NT2/D1 (cell line): ENCODE results near the gene SPAG7.

ENCODE experiments used
- DNase-seq: peaks from one replicate; pipeline ENCODE4 v3.0.0-alpha.2; 2011; ENCODE audit warnings: low read depth, low spot score
- H3K27me3 ChIP-seq: 2 replicates; pipeline ENCODE4 v1.6.0; 2011; ENCODE audit warnings: mild to moderate bottlenecking; ENCODE audit not compliant: insufficient read length, insufficient read depth
- H3K36me3 ChIP-seq: 2 replicates; pipeline ENCODE4 v1.6.1; 2011; ENCODE audit warnings: mild to moderate bottlenecking, low read length, mixed read lengths; ENCODE audit not compliant: insufficient read depth, insufficient read length
- H3K4me1 ChIP-seq: 2 replicates; pipeline ENCODE4 v1.5.1; 2011; ENCODE audit not compliant: insufficient read depth, insufficient read length
- H3K4me3 ChIP-seq: 2 replicates; pipeline ENCODE4 v1.5.1; 2011; ENCODE audit warnings: low read depth; ENCODE audit not compliant: insufficient read length
- H3K9ac ChIP-seq: 2 replicates; pipeline ENCODE4 v1.6.0; 2011; ENCODE audit warnings: low read depth; ENCODE audit not compliant: insufficient read length
- H3K9me3 ChIP-seq: 2 replicates; pipeline ENCODE4 v1.5.1; 2011; ENCODE audit warnings: mild to moderate bottlenecking, low read length; ENCODE audit not compliant: insufficient read depth
- SUZ12 ChIP-seq: IDR thresholded peaks from 2 replicates; pipeline ENCODE4 v1.6.1; 2011; ENCODE audit not compliant: insufficient read length, insufficient read depth; ENCODE audit errors: extremely low read depth
- YY1 ChIP-seq: IDR thresholded peaks from 2 replicates; pipeline ENCODE4 v1.6.1; 2011; ENCODE audit not compliant: insufficient read length, insufficient read depth
- ZNF274 ChIP-seq: IDR thresholded peaks from 2 replicates; pipeline ENCODE4 v1.6.1; 2011; ENCODE audit warnings: mild to moderate bottlenecking, low read depth, low read length

The SPAG7 gene

GRCh38 chr17:4956493-4957061, 11.0 kb downstream of the SPAG7 start:
- Histone ChIP-seq H3K4me1 (peaks cover 7% of the 10 kb centered on the region), H3K27me3 (no peaks in the 10 kb centered on the region), H3K36me3 (peaks cover 46% of the 10 kb centered on the region), H3K4me3 (no peak overlapping the region), H3K9me3 (no peaks in the 10 kb centered on the region), H3K9ac (no peak overlapping the region)
- no peak for TF ChIP-seq ZNF274
- no peak for DNase-seq

- H3K9me3 ChIP-seq = no peaks in the 10 kb centered on the region
- H3K9ac ChIP-seq = no peak overlapping the region
- no peak overlapping the region for H3K4me3 ChIP-seq
- no peaks in the 10 kb centered on the region for H3K27me3 ChIP-seq
- TF ChIP-seq ZNF274 (no peak), YY1 (no peak), SUZ12 (no peak)
- DNase-seq = no peak
- peaks cover 7% of the 10 kb centered on the region for H3K4me1 ChIP-seq
- peaks cover 38% of the 10 kb centered on the region for H3K36me3 ChIP-seq
Observed at GRCh38 chr17:4955091-4955490, 12.5 kb downstream of the SPAG7 start.

GRCh38 chr17:4953451-4953961, 14.1 kb downstream of the SPAG7 start:
- DNase-seq = no peak
- Histone ChIP-seq H3K9me3 (no peaks in the 10 kb centered on the region), H3K9ac (peak overlapping the region; percentile 50), H3K36me3 (peaks cover 26% of the 10 kb centered on the region), H3K27me3 (no peaks in the 10 kb centered on the region), H3K4me3 (no peak overlapping the region), H3K4me1 (peaks cover 7% of the 10 kb centered on the region)
- TF ChIP-seq YY1 (no peak), SUZ12 (no peak), ZNF274 (no peak)

- no peak for DNase-seq
- TF ChIP-seq YY1 (no peak), SUZ12 (no peak), ZNF274 (no peak)
- Histone ChIP-seq H3K4me1 (peaks cover 5% of the 10 kb centered on the region), H3K27me3 (no peaks in the 10 kb centered on the region), H3K4me3 (peak overlapping the region; percentile 70), H3K9me3 (no peaks in the 10 kb centered on the region), H3K9ac (peak overlapping the region; percentile 93), H3K36me3 (peaks cover 31% of the 10 kb centered on the region)
Observed at GRCh38 chr17:4951486-4951885, 16.1 kb downstream of the SPAG7 start.

- TF ChIP-seq ZNF274 (no peak), YY1 (no peak), SUZ12 (no peak)
- Histone ChIP-seq H3K36me3 (peaks cover 32% of the 10 kb centered on the region), H3K27me3 (no peaks in the 10 kb centered on the region), H3K9ac (peak within 1 kb of the TSS; percentile 93), H3K4me3 (peak within 1 kb of the TSS; percentile 70), H3K9me3 (no peaks in the 10 kb centered on the region), H3K4me1 (peaks cover 5% of the 10 kb centered on the region)
- no peak for DNase-seq
Observed at GRCh38 chr17:4950746-4951204, 16.8 kb downstream of the SPAG7 start, which contains the start of gene ENO3. Gene ENO3 (plus strand): TSS chr17:4951119. CDS start chr17:4951830, 711 bp downstream.

GRCh38 chr17:4950075-4950745, 17.4 kb downstream of the SPAG7 start:
- no peak for DNase-seq
- H3K9ac ChIP-seq = peak overlapping the region; percentile 93
- H3K27me3 ChIP-seq = no peaks in the 10 kb centered on the region
- H3K36me3 ChIP-seq = peaks cover 32% of the 10 kb centered on the region
- TF ChIP-seq ZNF274 (no peak), SUZ12 (no peak), YY1 (no peak)
- no peaks in the 10 kb centered on the region for H3K9me3 ChIP-seq
- peak overlapping the region; percentile 70 for H3K4me3 ChIP-seq
- H3K4me1 ChIP-seq = peaks cover 5% of the 10 kb centered on the region

GRCh38 chr17:4949321-4950074, 18.1 kb downstream of the SPAG7 start:
- peak overlapping the region; percentile 97 for H3K4me3 ChIP-seq
- peaks cover 36% of the 10 kb centered on the region for H3K36me3 ChIP-seq
- peaks cover 5% of the 10 kb centered on the region for H3K4me1 ChIP-seq
- TF ChIP-seq SUZ12 = no peak
- no peak for TF ChIP-seq ZNF274
- no peak for TF ChIP-seq YY1
- no peak for DNase-seq
- no peaks in the 10 kb centered on the region for H3K27me3 ChIP-seq
- peak overlapping the region; percentile 95 for H3K9ac ChIP-seq
- H3K9me3 ChIP-seq = no peaks in the 10 kb centered on the region
